A549 (cell line): ENCODE measurements around the gene ABCC2. TPM values are rescaled to one million over a fixed set of nuclear protein-coding genes. Genes with fewer than 3 reads are reported as not detected.

Experiments
- ATAC-seq, 2 experiments: fragments of 200-7000 bp in 1 of 2; fragments of >200 bp in 1 of 2; cut with Nextera tagmentation in 1 of 2; cut with Tn5 transposase in 1 of 2; 3 replicates each; pipeline versions ENCODE4 v1.8.0 to v1.9.1; 2018 to 2020; ENCODE audit warnings: mild to moderate bottlenecking in 1 of 2, moderate library complexity in 1 of 2
- CTCF ChIA-PET: fragments of 300-600 bp; sonication (Branson Sonifier 250); formaldehyde crosslinking; extraction: SDS; loops from one replicate; lab custom pipeline; 2021; ENCODE audit warnings: antibody characterized with exemption, inconsistent platforms; lab: Yijun Ruan, JAX
- POLR2A ChIA-PET: fragments of 350-600 bp; formaldehyde crosslinking; extraction: SDS; loops from one replicate; lab custom pipeline; 2021; ENCODE audit warnings: antibody characterized with exemption, inconsistent platforms; lab: Yijun Ruan, JAX
- DNase-seq, 2 experiments: peaks; one replicate each; pipeline versions ENCODE4 v3.0.0 to v3.0.0-alpha.2; 2011 to 2016; ENCODE audit warnings: low read depth in 1 of 2, low spot score in 1 of 2
- FAIRE-seq: peaks from 2 replicates; lab custom pipeline; 2011; peaks lifted over from hg19 to GRCh38; lab: Jason Lieb, UNC
- H3K27ac ChIP-seq, 2 experiments: fragments of >200 bp; sonication (Bioruptor Twin); formaldehyde crosslinking; 3 replicates each; pipeline ENCODE4 v1.5.1; 2016 to 2017
- H3K4me1 ChIP-seq: fragments of >200 bp; sonication (Bioruptor Twin); formaldehyde crosslinking; 3 replicates; pipeline ENCODE4 v1.6.1; 2016
- H3K4me2 ChIP-seq: fragments of >200 bp; sonication (Bioruptor Twin); formaldehyde crosslinking; 3 replicates; pipeline ENCODE4 v1.6.1; 2016
- H3K4me3 ChIP-seq: fragments of >200 bp; sonication (Bioruptor Twin); formaldehyde crosslinking; 3 replicates; pipeline ENCODE4 v1.5.1; 2016
- H3K9me3 ChIP-seq: fragments of >200 bp; sonication (Bioruptor Twin); formaldehyde crosslinking; 3 replicates; pipeline ENCODE4 v1.6.1; 2016
- BHLHE40 ChIP-seq: IDR thresholded peaks from 2 replicates; pipeline ENCODE4 v1.6.1; 2012; ENCODE audit warnings: low read depth, low read length, inconsistent platforms
- CBX2 ChIP-seq: fragments of 200-600 bp; sonication (generic); IDR thresholded peaks from 2 replicates; pipeline ENCODE4 v1.6.1; 2016; ENCODE audit warnings: low read depth, mild to moderate bottlenecking, borderline replicate concordance
- CEBPB ChIP-seq, 2 experiments: fragments of >200 bp in 1 of 2; sonication (Bioruptor Twin) in 1 of 2; formaldehyde crosslinking in 1 of 2; IDR thresholded peaks; 2 replicates each; pipeline ENCODE4 v1.6.1; 2012 to 2016
- CHD2 ChIP-seq: fragments of 150-350 bp; IDR thresholded peaks from 2 replicates; pipeline ENCODE4 v1.6.1; 2014; ENCODE audit warnings: low read length; ENCODE audit not compliant: partially characterized antibody
- CHD4 ChIP-seq: fragments of 200-600 bp; sonication (generic); IDR thresholded peaks from 2 replicates; pipeline ENCODE4 v1.6.1; 2016; ENCODE audit warnings: antibody characterized with exemption, mild to moderate bottlenecking, borderline replicate concordance
- EHF ChIP-seq: fragments of 250-450 bp; sonication (Bioruptor Pico); IDR thresholded peaks from 2 replicates; pipeline ENCODE4 v1.5.0; 2020; ENCODE audit warnings: mild to moderate bottlenecking
- EP300 ChIP-seq, 2 experiments: fragments of >200 bp; sonication (Bioruptor Twin); formaldehyde crosslinking; IDR thresholded peaks; 2 replicates in 1 of 2; 3 replicates in 1 of 2; pipeline ENCODE4 v1.6.1; 2016 to 2017
- ESRRA ChIP-seq: fragments of 150-350 bp; IDR thresholded peaks from 2 replicates; pipeline ENCODE4 v1.6.1; 2014; ENCODE audit warnings: mild to moderate bottlenecking, low read length, borderline replicate concordance
- FOSL2 ChIP-seq, 2 experiments: fragments of 450-650 bp in 1 of 2; fragments of >200 bp in 1 of 2; sonication (Bioruptor Twin) in 1 of 2; formaldehyde crosslinking; IDR thresholded peaks; 2 replicates each; pipeline versions ENCODE4 v1.5.0 to v1.6.1; 2016 to 2020; ENCODE audit warnings: mild to moderate bottlenecking in 1 of 2, moderate library complexity in 1 of 2
- GATA3 ChIP-seq: IDR thresholded peaks from 2 replicates; pipeline ENCODE4 v1.6.1; 2012; ENCODE audit warnings: borderline replicate concordance
- HDAC2 ChIP-seq: fragments of 200-600 bp; sonication (generic); IDR thresholded peaks from 2 replicates; pipeline ENCODE4 v1.6.1; 2016
- HOXA7 ChIP-seq: fragments of 250-450 bp; sonication (Bioruptor Pico); IDR thresholded peaks from 2 replicates; pipeline ENCODE4 v1.5.0; 2020; ENCODE audit warnings: mild to moderate bottlenecking, moderate library complexity
- HOXB5 ChIP-seq: fragments of 250-450 bp; sonication (Bioruptor Pico); IDR thresholded peaks from 2 replicates; pipeline ENCODE4 v1.5.0; 2020; ENCODE audit warnings: mild to moderate bottlenecking, moderate library complexity
- MAZ ChIP-seq: fragments of 150-350 bp; IDR thresholded peaks from 2 replicates; pipeline ENCODE4 v1.6.1; 2014; ENCODE audit warnings: antibody characterized with exemption, low read depth, low read length, borderline replicate concordance
- NFE2L2 ChIP-seq: fragments of 150-350 bp; conservative IDR thresholded peaks from 2 replicates; pipeline ENCODE4 v1.6.1; 2014; ENCODE audit warnings: low read length
- NPAS2 ChIP-seq: fragments of 250-450 bp; sonication (Bioruptor Pico); IDR thresholded peaks from 2 replicates; pipeline ENCODE4 v1.8.0; 2022; ENCODE audit warnings: mild to moderate bottlenecking, moderate library complexity, borderline replicate concordance
- PHF8 ChIP-seq: fragments of 200-600 bp; sonication (generic); IDR thresholded peaks from 2 replicates; pipeline ENCODE4 v1.6.1; 2016; ENCODE audit warnings: low read depth, mild to moderate bottlenecking, antibody characterized with exemption, moderate library complexity, borderline replicate concordance
- POLR2A ChIP-seq: IDR thresholded peaks from 2 replicates; pipeline ENCODE4 v1.6.1; 2012; ENCODE audit warnings: mild to moderate bottlenecking, low read length
- RAD21 ChIP-seq, 2 experiments: fragments of >200 bp in 1 of 2; sonication (Bioruptor Twin) in 1 of 2; formaldehyde crosslinking in 1 of 2; IDR thresholded peaks in 1 of 2; conservative IDR thresholded peaks in 1 of 2; 2 replicates in 1 of 2; 3 replicates in 1 of 2; pipeline ENCODE4 v1.6.1; 2012 to 2018; ENCODE audit warnings: inconsistent platforms in 1 of 2
- RARB ChIP-seq: fragments of 250-450 bp; sonication (Bioruptor Pico); IDR thresholded peaks from 2 replicates; pipeline ENCODE4 v1.8.0; 2021; ENCODE audit warnings: mild to moderate bottlenecking, moderate library complexity
- RFX5 ChIP-seq: fragments of 450-650 bp; IDR thresholded peaks from 2 replicates; pipeline ENCODE4 v1.7.1; 2014; ENCODE audit warnings: antibody characterized with exemption, mild to moderate bottlenecking, moderate library complexity
- RNF2 ChIP-seq: fragments of 200-600 bp; sonication (generic); IDR thresholded peaks from 2 replicates; pipeline ENCODE4 v1.6.1; 2016; ENCODE audit warnings: low read depth, mild to moderate bottlenecking, antibody characterized with exemption, moderate library complexity, borderline replicate concordance
- TP53 ChIP-seq: fragments of 250-450 bp; sonication (Bioruptor Pico); IDR thresholded peaks from 2 replicates; pipeline ENCODE4 v1.5.0; 2021; ENCODE audit warnings: mild to moderate bottlenecking, moderate library complexity
- ZNF302 ChIP-seq: fragments of 250-450 bp; sonication (Bioruptor Pico); IDR thresholded peaks from 2 replicates; pipeline ENCODE4 v1.9.0; 2021; ENCODE audit warnings: inconsistent platforms, mild to moderate bottlenecking, moderate library complexity
- ZSCAN20 ChIP-seq: fragments of 250-450 bp; sonication (Bioruptor Pico); IDR thresholded peaks from 2 replicates; pipeline ENCODE4 v1.8.0; 2022; ENCODE audit warnings: mild to moderate bottlenecking, moderate library complexity
- WGBS: methylation state at CpG from one replicate; pipeline ENCODE4 v1.1.6; 2017; ENCODE audit errors: missing lambda C conversion rate; 5-methylcytosine and 5-hydroxymethylcytosine counted together
- polyA plus RNA-seq, 4 experiments: library from polyadenylated mRNA; depleted of rRNA in 3 of 4; stranded (reverse); fragments of >200 nt; fragmentation: RNase III in 1 of 4; extraction: RNeasy Plus Mini Kit Qiagen cat#74134 plus additional on column Dnase treatment in 1 of 4; gene quantifications; 2 replicates in 3 of 4; 3 replicates in 1 of 4; pipeline ENCODE4 v1.2.3, GENCODE V29; 2011 to 2017
- TF ChIP-seq, protein P1 (sequence below): IDR thresholded peaks from 2 replicates; pipeline ENCODE4 v1.6.1; 2012
- TF ChIP-seq, protein P2 (sequence below): IDR thresholded peaks from 2 replicates; pipeline ENCODE4 v1.6.1; 2012
- TF ChIP-seq, protein P3 (sequence below): fragments of 150-350 bp; IDR thresholded peaks from 2 replicates; pipeline ENCODE4 v1.6.1; 2014; ENCODE audit warnings: low read depth, mild to moderate bottlenecking, low read length

Gene ABCC2
- polyA plus RNA-seq, 2 of the 4 experiments (the other 2 are of a cell fraction) = 192 to 369 TPM

DNA sequence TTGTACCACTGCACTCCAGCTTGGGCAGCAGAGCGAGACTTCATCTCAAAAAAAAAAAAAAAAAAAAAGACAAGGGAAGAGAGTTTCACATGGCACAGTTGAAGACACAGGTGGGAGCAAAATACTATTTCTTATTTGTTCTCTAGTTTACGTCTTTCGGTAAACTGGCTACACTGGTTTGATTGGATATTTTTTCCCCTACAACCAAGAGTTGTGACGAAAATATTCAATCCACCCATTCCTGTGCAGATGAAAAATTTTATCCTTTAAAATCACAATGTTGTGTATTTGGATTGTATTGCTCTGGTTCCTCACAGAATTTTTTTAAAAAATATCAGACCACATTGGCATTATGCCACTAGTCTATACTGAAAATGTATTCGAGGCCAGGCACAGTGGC lies 14.5 kb upstream of the ABCC2 start:
- H3K9me3 ChIP-seq = 0 out of 3 replicates have a peak, but pooled peaks cover 3% of the 10 kb centered on the region
- no peak overlapping the region for H3K4me3 ChIP-seq
- peak overlapping the region in 1 of 2 experiments; percentile 45; a peak in 2 of 6 replicates for H3K27ac ChIP-seq
- TF ChIP-seq HOXA7 (CRISPR knock-in tag) (no peak), PHF8 (no peak), EHF (no peak), EP300 (IDR thresholded peaks at IDR 0.05) (no peak)
- TF ChIP-seq, protein P1, sequence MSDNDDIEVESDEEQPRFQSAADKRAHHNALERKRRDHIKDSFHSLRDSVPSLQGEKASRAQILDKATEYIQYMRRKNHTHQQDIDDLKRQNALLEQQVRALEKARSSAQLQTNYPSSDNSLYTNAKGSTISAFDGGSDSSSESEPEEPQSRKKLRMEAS = no peak
- DNase-seq (no peak), FAIRE-seq (no peak), ATAC-seq (no peak)
- ChIA-PET CTCF (interaction anchor here (1.6 kb wide), 1 partner anchor 10 kb away, joined by 6 read pairs; no protein-coding TSS in a partner anchor), POLR2A (interaction anchor here (1.5 to 1.8 kb wide), 2 partner anchors 20 to 36 kb away, joined by 4 to 7 read pairs; partner anchors contain the start of genes COX15 and CUTC)
- no peak overlapping the region for H3K4me2 ChIP-seq
- 65% methylated on average over 5 of the region's 5 CpGs for whole genome bisulfite sequencing
- H3K4me1 ChIP-seq = no peaks in the 10 kb centered on the region

DNA sequence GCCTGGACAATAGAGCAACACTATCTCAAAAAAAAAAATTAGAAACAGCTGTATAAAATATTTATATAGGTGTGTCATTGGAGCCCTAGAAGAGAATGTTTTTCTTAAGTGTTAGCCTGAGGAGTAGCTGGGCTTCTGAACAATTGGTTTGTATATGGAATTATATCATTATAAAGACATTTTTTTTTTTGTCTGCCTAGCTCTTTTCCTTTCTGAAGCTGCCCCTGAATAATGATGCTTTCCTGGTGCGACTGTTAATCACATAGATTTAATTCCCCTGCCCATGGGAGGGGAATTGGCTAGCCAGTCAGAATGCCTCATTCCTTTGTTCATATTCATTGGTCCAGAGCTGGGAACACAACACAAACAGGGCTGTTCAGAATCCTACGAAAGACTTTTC lies 13.9 kb upstream of the ABCC2 start:
- H3K4me1 ChIP-seq = no peaks in the 10 kb centered on the region
- peak overlapping the region; percentile 14 to 45; a peak in 3 of 6 replicates for H3K27ac ChIP-seq
- H3K4me2 ChIP-seq = no peak overlapping the region
- ChIA-PET CTCF (interaction anchor here (0.7 to 1.6 kb wide), 2 partner anchors 9 to 162 kb away, joined by 3 to 6 read pairs; no protein-coding TSS in a partner anchor), POLR2A (interaction anchor here (1.5 to 1.8 kb wide), 2 partner anchors 20 to 37 kb away, joined by 4 to 7 read pairs; partner anchors contain the start of genes COX15 and CUTC)
- WGBS = 82% methylated on average over 2 of the region's 2 CpGs
- FAIRE-seq (no peak), ATAC-seq (peak in 1 of 2 experiments; percentile 37; a peak in 2 of 6 replicates), DNase-seq (no peak)
- H3K9me3 ChIP-seq = no peaks in the 10 kb centered on the region
- TF ChIP-seq POLR2A = no peak
- no peak for TF ChIP-seq ZSCAN20
- TF ChIP-seq ESRRA = no peak
- no peak overlapping the region for H3K4me3 ChIP-seq

DNA sequence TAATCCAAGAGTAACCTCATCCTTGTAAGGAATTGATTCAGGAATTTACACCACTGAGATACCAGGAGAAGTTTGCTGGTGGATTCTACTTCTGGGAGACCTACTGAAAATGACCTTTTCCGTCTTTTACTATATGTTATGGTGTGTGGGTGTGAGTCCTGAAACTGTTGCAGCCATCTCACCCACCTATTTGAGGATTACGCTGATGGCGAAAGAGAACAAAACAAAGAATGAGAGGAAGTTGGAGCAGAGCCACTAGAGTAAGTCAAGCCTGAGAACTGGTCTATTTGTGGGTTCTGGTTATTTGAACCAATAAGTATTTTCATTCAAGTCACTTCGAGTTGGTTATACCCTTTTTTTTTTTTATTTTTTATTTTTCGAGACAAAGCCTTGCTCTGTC lies 12.7 kb upstream of the ABCC2 start:
- Histone ChIP-seq H3K4me1 (peaks cover 10% of the 10 kb centered on the region), H3K9me3 (no peaks in the 10 kb centered on the region), H3K4me3 (no peak overlapping the region), H3K4me2 (no peak overlapping the region), H3K27ac (peak overlapping the region in 1 of 2 experiments; percentile 44; a peak in 1 of 6 replicates)
- POLR2A ChIA-PET = interaction anchor here (1.8 kb wide), 1 partner anchor 38 kb away, joined by 7 read pairs; the partner anchor contains the start of genes COX15 and CUTC
- no peak for ATAC-seq
- TF ChIP-seq RNF2 (no peak), ZNF302 (CRISPR knock-in tag) (no peak), MAZ (no peak), FOSL2 (IDR thresholded peaks at IDR 0.05) (no peak), FOSL2 (CRISPR knock-in tag; IDR thresholded peaks at IDR 0.05) (no peak), HDAC2 (no peak), RFX5 (no peak), HOXB5 (CRISPR knock-in tag) (no peak), EHF (no peak)
- TF ChIP-seq, protein P2, sequence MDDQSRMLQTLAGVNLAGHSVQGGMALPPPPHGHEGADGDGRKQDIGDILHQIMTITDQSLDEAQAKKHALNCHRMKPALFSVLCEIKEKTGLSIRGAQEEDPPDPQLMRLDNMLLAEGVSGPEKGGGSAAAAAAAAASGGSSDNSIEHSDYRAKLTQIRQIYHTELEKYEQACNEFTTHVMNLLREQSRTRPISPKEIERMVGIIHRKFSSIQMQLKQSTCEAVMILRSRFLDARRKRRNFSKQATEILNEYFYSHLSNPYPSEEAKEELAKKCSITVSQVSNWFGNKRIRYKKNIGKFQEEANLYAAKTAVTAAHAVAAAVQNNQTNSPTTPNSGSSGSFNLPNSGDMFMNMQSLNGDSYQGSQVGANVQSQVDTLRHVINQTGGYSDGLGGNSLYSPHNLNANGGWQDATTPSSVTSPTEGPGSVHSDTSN = no peak
- no peak for DNase-seq
- WGBS = 90% methylated on average over 5 of the region's 5 CpGs
- CTCF ChIA-PET = interaction anchor here (0.6 to 1.6 kb wide), 2 partner anchors 8 to 15 kb away, joined by 3 to 6 read pairs; no protein-coding TSS in a partner anchor
- no peak for FAIRE-seq

DNA sequence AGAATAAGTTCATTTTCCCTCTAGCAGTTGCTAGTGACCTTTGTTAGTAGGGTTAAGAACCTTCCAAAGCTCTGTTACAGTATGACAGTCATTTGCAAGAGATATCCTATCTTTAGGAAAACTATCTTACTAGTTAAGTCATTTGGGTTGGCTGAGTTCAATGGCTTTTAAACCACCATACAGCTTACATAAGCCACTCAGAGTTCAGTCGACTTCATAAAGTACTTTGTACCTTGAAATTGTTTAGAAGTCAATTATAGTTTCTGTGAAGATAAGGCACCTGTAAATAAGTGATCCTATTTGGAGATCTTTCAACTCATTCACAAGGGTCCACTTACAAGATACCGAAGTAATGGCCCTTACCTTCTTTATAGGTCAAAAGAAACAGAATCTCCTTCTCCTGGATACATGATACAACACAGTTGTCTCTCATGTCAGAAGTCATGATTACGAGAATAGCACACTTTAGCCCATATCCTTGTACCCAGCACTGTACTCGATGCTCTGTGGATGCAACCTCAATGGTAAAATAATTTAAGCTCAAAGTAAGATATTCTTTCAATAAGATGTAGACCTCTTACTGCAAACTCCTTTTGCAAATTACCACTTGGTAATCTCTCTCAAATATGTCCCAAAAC lies 11.9 kb upstream of the ABCC2 start:
- peaks cover 18% of the 10 kb centered on the region for H3K4me1 ChIP-seq
- FAIRE-seq = peak; percentile 90
- POLR2A ChIA-PET = no interaction called here
- no peak for ATAC-seq
- H3K4me2 ChIP-seq = no peak overlapping the region
- 75% methylated on average over 4 of the region's 4 CpGs for WGBS
- no peak overlapping the region for H3K4me3 ChIP-seq
- peak overlapping the region in 1 of 2 experiments; percentile 44; a peak in 2 of 6 replicates for H3K27ac ChIP-seq
- no peak for DNase-seq
- TF ChIP-seq HDAC2 = no peak
- TF ChIP-seq RARB (CRISPR knock-in tag) = no peak
- no peak for TF ChIP-seq NFE2L2
- TF ChIP-seq CHD2 = no peak
- no peak for TF ChIP-seq CHD4
- no peak for TF ChIP-seq CBX2
- TF ChIP-seq GATA3 = no peak
- TF ChIP-seq CEBPB (IDR thresholded peaks at IDR 0.05) = no peak
- no peak for TF ChIP-seq TP53
- no peak for TF ChIP-seq BHLHE40
- no peak for TF ChIP-seq RAD21 (conservative IDR thresholded peaks at IDR 0.05 in 1 of 2, IDR thresholded peaks at IDR 0.05 in 1 of 2)
- TF ChIP-seq, protein P3, sequence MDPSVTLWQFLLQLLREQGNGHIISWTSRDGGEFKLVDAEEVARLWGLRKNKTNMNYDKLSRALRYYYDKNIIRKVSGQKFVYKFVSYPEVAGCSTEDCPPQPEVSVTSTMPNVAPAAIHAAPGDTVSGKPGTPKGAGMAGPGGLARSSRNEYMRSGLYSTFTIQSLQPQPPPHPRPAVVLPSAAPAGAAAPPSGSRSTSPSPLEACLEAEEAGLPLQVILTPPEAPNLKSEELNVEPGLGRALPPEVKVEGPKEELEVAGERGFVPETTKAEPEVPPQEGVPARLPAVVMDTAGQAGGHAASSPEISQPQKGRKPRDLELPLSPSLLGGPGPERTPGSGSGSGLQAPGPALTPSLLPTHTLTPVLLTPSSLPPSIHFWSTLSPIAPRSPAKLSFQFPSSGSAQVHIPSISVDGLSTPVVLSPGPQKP = no peak
- TF ChIP-seq ESRRA = no peak
- TF ChIP-seq NPAS2 (CRISPR knock-in tag) = no peak
- H3K9me3 ChIP-seq = no peaks in the 10 kb centered on the region
- CTCF ChIA-PET = no interaction called here
